Mucosa of descending colon (tissue), 3 donors: ENCODE data around the gene KCTD11. TPM values are rescaled to one million over a fixed set of nuclear protein-coding genes. Genes with fewer than 3 reads are reported as not detected.
"Not testable (repeated sequence)": the region's sequence is repeated elsewhere in the genome, so short reads cannot be mapped to it uniquely, and the experiment has no call there.

Source experiments
- ATAC-seq: fragments of 200-7000 bp; cut with Tn5 transposase; one replicate; pipeline ENCODE4 v1.9.1; 2020; ENCODE audit warnings: mild to moderate bottlenecking, moderate library complexity
- DNase-seq, 3 donors: peaks; one replicate each; pipeline ENCODE4 v3.0.0-alpha.2; 2020
- H3K36me3 ChIP-seq: fragments of 200-600 bp; one replicate; pipeline ENCODE4 v1.8.0; 2021; ENCODE audit warnings: low read depth, mild to moderate bottlenecking
- H3K4me1 ChIP-seq: fragments of 200-600 bp; one replicate; pipeline ENCODE4 v1.8.0; 2021; ENCODE audit warnings: low read depth, mild to moderate bottlenecking
- H3K4me3 ChIP-seq: fragments of 200-600 bp; one replicate; pipeline ENCODE4 v1.8.0; 2021; ENCODE audit warnings: mild to moderate bottlenecking
- H3K9me3 ChIP-seq: fragments of 200-600 bp; one replicate; pipeline ENCODE4 v1.8.0; 2021; ENCODE audit warnings: mild to moderate bottlenecking
- intact Hi-C, 2 donors: fragments of 100-400 bp; cut with DNase I in 1 of 2; cut with micrococcal nuclease in 1 of 2; formaldehyde crosslinking; loops; one replicate each; pipeline versions ENCODE4 v1.11.0 to v1.11.1; 2022; cut with DNase I, micrococcal nuclease
- total RNA-seq, 3 donors: library from RNA; stranded (reverse); fragmentation: NEBNext Ultra II Directional in 2 of 3; extraction: Animal tissue kit (Norgen Biotek cat#: 25700) in 2 of 3; gene quantifications; one replicate each; pipeline versions ENCODE4 v1.2.1 to v1.2.4, GENCODE V29; 2021 to 2023
- TF ChIP-seq, protein P1 (sequence below): fragments of 200-600 bp; IDR thresholded peaks from one replicate; pipeline ENCODE4 v1.8.0; 2022; ENCODE audit warnings: antibody characterized with exemption, mild to moderate bottlenecking
- donor health status: DM: no; HTN: no; CAD: no; lungs with moderate emphysema.
- donor health status: DM: no; HTN: no; CAD: no.
- donor health status: DM: no; HTN: yes; CAD: no.

Gene KCTD11
- total RNA-seq, 3 donors from 2014 or later = 8.2 to 10.3 (median 8.5) TPM

DNA sequence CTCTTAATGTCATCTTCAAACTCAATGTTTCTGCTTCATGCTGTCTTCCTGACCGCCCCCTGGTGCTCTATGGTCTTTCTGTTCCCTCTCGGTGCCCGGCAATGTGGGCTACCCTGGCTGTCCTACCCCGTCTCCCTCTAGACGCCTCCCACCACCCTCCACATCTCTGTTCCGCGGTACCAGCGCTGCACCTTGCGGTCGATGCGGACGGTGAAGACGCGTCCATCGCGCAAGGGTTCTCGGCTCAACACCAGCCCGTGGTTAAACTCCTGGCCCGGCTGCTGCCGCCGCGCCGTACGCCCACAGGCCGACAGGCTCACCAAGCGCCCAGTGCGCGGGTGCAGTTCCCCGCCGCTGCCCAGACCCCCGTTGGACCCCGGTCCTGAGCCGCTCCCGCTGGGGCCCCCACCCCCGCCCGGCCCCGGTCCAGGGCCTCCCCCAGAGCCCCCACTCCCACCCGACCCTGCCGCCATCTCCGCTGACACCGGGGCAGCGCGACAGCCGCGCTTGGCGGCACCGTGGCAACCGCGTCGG, 23.1 kb upstream of the KCTD11 start, which contains the start of gene NEURL4:
NEURL4 (minus strand) TSS at position 496 of the 534 bp plus-strand sequence; CDS start at position 473, 23 bp downstream.
- TF ChIP-seq, protein P1, sequence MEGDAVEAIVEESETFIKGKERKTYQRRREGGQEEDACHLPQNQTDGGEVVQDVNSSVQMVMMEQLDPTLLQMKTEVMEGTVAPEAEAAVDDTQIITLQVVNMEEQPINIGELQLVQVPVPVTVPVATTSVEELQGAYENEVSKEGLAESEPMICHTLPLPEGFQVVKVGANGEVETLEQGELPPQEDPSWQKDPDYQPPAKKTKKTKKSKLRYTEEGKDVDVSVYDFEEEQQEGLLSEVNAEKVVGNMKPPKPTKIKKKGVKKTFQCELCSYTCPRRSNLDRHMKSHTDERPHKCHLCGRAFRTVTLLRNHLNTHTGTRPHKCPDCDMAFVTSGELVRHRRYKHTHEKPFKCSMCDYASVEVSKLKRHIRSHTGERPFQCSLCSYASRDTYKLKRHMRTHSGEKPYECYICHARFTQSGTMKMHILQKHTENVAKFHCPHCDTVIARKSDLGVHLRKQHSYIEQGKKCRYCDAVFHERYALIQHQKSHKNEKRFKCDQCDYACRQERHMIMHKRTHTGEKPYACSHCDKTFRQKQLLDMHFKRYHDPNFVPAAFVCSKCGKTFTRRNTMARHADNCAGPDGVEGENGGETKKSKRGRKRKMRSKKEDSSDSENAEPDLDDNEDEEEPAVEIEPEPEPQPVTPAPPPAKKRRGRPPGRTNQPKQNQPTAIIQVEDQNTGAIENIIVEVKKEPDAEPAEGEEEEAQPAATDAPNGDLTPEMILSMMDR = no peak
- intact Hi-C loops = no loop called here
- H3K4me3 ChIP-seq = peak within 1 kb of the TSS; percentile 75
- H3K4me1 ChIP-seq = peaks cover 12% of the 10 kb centered on the region
- H3K36me3 ChIP-seq = peaks cover 3% of the 10 kb centered on the region
- H3K9me3 ChIP-seq = no peaks in the 10 kb centered on the region
- DNase-seq (peak in 1 of 3 donors; percentile 40), ATAC-seq (peak; percentile 26)

DNA sequence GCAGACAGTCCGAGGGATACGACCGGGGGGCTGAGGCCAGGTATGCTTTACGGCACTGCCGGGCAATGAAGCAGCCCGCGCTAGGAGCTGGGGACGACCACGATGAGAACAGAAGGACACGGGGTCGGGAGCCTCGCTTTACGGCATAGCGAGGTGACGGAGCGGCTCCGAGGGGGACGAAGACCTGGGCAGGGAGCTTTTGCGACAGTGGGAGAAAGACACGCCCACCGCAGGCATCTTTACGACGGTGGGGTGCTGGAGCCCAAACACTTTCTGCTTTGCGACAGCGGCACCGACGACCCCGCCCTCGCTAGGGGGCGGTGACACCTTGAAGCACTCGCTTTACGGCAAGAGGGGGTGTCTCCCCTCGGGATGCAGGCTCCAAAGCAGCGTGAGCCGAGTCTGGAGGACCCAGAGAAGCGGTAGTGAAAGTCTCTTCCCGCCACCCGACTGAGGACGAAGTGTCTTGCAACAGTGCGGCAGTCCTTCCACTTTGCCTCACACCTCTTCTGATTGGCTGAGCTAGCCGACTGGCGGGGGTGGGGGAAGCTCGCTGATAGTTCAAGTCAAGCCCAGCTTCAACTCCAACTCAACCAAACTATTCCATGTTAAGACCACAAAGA, 22.5 kb upstream of the KCTD11 start:
- TF ChIP-seq, protein P1 = no peak
- H3K4me1 ChIP-seq = peaks cover 12% of the 10 kb centered on the region
- ATAC-seq (peak; percentile 93), DNase-seq (peak; percentile 98 to 100 (median 99))
- peak overlapping the region; percentile 75 for H3K4me3 ChIP-seq
- no peaks in the 10 kb centered on the region for H3K9me3 ChIP-seq
- intact Hi-C loops = no loop called here
- H3K36me3 ChIP-seq = peaks cover 3% of the 10 kb centered on the region

DNA sequence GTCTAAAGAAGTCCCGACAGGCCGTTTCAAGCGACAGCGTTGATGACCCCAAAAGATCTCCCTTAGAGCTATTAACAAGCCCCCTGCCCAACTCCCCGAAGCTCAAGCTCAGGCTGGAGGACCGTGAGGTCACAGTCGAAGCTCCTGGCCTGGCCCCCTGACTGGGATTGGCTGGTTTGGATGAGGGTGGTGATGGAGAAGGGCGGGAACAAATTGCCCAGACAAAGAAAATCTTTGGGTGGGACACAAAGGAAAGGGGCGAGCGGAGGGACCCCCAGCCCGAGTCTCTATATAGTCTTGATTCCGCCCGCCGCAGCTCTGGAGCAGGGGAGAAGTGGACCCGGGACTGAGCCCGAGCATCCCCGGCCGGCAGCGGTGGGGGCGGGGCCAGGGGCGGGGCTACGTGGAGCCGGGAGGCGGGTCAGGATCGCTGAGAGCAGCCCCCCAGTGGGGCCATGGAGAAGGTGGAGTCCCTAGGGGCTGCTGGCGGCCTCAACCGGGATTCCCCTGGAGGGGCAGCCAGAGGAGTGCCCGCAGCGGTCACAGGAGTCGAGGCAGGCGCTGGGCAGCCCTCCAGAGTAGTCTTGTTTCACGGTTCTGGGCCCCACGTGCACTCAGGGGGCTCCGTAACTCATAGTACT, 21.8 kb upstream of the KCTD11 start:
- peak; percentile 78 to 87 (median 85) for DNase-seq
- peak; percentile 66 for ATAC-seq
- Histone ChIP-seq H3K9me3 (no peaks in the 10 kb centered on the region), H3K36me3 (peaks cover 3% of the 10 kb centered on the region), H3K4me3 (peak overlapping the region; percentile 75), H3K4me1 (peaks cover 12% of the 10 kb centered on the region)
- TF ChIP-seq, protein P1 = no peak
- intact Hi-C loops = no loop called here

DNA sequence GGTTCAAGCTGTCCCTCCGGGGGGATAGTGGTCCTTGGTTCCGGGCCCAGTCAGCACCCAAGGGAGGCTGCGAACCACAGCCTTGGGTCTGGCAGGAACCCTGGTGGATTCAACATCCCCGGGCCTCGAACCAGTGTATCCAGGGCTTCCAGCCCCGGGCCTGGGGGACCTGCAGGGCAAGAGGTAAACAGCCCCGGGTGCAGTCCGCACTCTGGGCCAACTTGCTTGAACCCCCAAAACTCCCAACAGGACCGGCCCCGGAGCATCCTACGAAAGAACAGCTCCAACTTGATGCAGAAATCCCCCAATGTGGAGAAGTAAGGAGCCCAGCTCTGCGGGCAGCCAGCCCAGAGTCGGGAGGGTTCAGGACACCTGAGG, 21.3 kb upstream of the KCTD11 start:
- intact Hi-C loops = no loop called here
- no peaks in the 10 kb centered on the region for H3K9me3 ChIP-seq
- ATAC-seq = no peak
- DNase-seq = peak in 1 of 3 donors; percentile 57
- peaks cover 3% of the 10 kb centered on the region for H3K36me3 ChIP-seq
- TF ChIP-seq, protein P1 = no peak
- H3K4me1 ChIP-seq = peaks cover 12% of the 10 kb centered on the region
- no peak overlapping the region for H3K4me3 ChIP-seq

DNA sequence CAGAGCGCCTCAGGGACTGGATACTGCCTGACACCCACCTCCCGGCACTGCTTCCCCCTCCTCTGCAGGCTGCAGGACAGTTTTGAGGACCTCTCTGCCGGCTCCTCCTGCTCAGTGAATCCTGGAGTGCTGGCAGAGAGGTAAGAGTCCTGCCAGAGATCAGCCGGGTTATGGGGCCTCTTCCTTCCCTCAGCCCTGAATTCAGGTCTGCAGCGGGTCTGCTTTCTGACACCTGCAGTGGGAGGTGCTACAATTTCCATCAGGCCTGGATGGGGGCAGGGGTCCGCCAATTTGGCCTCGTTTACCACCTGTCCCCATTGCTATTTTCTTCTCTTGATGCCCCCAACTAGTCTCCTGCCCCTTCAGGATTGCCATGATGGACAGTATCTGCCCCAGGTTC, 19.9 kb upstream of the KCTD11 start:
- intact Hi-C loops = no loop called here
- H3K36me3 ChIP-seq = peaks cover 3% of the 10 kb centered on the region
- no peaks in the 10 kb centered on the region for H3K9me3 ChIP-seq
- TF ChIP-seq, protein P1 = no peak
- DNase-seq = no peak
- H3K4me3 ChIP-seq = no peak overlapping the region
- no peak for ATAC-seq
- peaks cover 12% of the 10 kb centered on the region for H3K4me1 ChIP-seq

DNA sequence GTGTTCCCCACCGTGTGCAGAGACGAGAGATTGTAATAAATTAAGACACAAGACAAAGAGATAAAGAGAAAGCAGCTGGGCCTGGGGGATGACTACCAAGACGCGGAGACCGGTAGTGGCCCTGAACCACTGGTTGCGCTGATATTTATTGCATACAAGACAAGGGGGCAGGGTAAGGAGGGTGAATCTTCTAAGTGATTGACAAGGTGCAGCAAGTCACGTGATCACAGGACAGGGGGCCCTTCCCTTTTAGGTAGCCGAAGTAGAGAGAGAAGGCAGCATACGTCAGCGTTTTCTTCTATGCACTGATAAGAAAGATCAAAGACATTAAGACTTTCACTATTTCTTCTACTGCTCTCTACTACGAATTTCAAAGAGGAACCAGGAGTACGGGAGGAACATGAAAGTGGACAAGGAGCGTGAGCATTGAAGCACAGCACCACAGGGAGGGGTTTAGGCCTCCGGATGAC, 19.3 kb upstream of the KCTD11 start:
- intact Hi-C loops, H3K4me3 ChIP-seq, DNase-seq, ATAC-seq, H3K9me3 ChIP-seq, H3K36me3 ChIP-seq: not testable (repeated sequence)
- H3K4me1 ChIP-seq = peaks cover 12% of the 10 kb centered on the region
